Stimulated activated CD8-positive, alpha-beta memory T cell treated with anti-CD3 and anti-CD28 coated beads, Interleukin-15, amount 100 ng/mL, for 4 hours (primary cell): ENCODE measurements around the gene ACSL4.
"Not testable (repeated sequence)": the region's sequence is repeated elsewhere in the genome, so short reads cannot be mapped to it uniquely, and the experiment has no call there.

ENCODE experiments used
- DNase-seq, 2 donors: peaks; one replicate each; pipeline ENCODE4 v3.0.0-alpha.2; 2020; ENCODE audit warnings: low read depth in 2 of 2

Gene ACSL4

DNA sequence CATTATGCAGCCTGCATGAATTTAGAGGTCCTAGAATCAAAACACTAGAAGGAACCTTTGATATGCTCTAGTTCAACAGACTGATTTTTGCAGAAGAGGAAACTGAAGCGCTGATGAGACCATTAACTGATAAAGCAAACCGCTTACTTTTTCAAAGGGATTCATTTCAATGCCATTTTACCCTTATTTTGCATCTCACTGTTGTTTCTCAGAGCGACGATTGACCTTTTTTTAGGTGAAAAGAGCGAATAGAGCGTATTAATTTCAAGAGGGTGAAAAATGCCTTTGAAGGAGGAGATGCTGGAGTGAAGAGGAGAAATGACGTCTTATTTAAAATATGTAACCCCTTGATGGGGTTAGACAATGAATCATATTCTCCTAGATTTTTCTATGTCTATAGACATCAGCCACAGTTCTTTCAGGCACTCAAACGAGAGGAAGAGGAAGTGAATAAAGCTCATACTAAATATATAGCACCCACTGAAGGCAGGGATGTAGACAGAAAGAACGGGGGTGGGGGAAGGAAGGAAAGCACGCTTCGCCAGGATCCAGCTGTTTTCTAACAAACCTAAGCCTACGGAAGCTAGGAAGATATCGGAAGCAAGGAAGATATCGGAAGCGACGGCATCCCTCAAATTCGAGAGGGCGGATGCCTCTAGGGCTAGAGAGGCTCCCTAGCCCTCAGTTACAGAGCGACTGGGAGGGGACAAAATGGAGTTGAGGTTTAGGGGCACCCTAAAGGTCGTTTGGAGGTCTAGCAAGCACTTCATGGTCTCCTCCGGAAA is 848 bp downstream of the ACSL4 start:
- no peak for DNase-seq

GRCh38 chrX:109728173-109728535 is 4.9 kb downstream of the ACSL4 start:
- no peak for DNase-seq

- DNase-seq, result not testable (repeated sequence)
Measured at GRCh38 chrX:109724971-109725370, 8.1 kb downstream of the ACSL4 start.

DNA sequence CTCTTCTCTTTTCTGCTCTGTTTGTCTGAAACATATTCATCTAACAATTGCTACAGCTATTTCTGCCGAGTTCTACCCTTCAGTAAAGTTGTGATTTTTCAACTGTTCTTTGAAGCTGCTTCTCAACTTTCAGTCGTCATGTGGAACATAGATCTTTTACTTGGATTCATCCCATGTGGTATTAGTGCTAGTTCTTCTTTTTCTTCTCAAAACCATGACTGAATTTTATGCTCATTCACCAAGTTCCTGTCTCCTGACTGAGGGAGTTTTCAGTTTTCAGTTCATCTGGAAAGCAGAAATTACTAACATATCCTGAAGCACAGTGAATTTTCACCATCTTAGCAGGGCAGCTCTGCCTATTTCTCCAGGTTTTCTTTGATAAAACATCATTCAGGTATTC is 12.1 kb downstream of the ACSL4 start:
- no peak for DNase-seq

DNA sequence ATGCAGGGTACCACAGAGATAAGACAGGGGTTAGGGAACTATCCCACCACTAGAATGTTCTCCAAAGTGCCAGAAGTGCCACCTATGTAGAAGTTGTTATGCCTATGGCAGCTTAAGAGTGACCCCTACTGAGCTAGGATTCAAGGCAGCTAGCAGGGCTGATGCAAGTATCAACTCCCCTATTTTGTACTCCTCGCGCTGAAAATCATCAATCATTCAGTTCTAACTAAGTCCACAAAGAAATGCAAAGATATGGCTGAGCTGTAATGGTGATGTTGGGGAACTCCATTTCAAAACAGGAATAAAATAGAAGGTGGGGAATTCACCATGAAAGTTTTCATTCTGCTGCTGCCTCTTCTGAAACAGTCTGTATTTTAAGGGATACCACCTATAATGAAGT is 13.8 kb downstream of the ACSL4 start:
- no peak for DNase-seq

DNA sequence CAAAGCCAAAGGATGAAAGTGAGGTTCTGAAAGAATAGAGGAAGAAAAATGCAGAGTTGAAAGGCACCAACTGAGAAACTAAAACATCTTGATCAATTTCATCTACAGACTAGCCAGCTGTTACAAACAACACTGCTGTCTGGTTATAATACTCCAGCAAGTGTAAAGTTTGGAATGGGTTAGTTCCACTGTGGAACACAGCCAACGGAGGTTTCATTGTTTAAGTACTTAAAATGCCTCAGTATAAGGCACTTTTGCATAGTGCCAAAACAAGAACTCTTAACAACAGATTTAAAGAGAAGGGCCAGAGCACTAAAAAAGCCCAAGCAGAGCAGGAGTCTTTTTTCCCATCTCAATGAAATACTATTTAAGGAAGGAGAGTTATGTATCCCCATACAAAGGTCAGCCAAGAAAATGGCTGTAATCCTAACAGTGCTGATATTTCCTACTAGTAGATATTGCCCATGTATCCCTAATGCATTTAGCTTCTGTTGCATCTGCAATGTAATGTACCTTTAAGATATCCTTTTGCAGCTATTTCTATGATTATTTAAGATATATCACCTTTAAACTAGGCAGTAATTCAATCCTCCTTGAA is 16.5 kb downstream of the ACSL4 start:
- DNase-seq, result no peak

- no peak for DNase-seq
Measured at GRCh38 chrX:109714340-109714958, 18.6 kb downstream of the ACSL4 start.

DNA sequence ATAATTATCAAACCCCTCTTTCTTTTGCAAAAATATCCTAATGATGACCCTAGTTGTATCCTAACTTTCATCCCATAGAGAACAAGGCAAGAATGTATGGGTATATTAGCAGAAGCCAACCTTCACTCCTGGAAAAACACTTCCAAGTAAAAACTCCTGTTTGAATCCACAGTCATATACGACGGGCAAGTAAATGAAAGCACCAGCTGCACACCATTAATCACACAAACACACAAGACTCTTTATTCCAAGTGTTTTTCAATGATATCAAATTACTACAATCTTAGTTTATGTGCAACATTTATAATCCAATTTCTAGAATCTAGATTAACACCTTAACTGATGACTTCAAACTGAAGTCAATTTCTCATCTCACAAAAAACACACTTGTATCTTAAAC is 22.9 kb downstream of the ACSL4 start:
- DNase-seq, result no peak

DNA sequence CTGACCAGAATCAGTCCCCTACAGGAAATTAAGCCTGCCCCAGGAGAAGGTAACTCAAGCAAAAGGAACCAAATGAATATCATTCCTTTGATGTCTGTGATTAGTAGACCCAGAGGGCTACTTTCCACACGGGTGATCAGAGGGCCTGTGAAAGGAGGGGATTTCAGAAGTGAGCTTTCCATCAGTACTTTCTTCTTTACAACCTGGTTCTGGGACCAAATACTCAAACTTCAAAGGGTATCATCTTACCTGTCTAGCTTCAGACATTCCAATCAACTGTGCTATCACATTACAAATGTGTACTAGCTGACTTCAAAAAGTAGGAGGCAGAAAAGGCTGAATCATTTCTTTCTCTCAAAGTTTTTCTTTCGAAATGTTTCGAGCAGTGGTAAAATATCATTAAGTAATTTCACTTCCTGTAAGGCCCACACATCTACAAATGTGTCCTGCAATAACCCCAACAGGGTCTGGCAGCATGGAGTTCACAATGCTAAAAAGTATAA is 23.9 kb downstream of the ACSL4 start:
- no peak for DNase-seq

- DNase-seq, result no peak
Measured at GRCh38 chrX:109707720-109708119, 25.3 kb downstream of the ACSL4 start.

DNA sequence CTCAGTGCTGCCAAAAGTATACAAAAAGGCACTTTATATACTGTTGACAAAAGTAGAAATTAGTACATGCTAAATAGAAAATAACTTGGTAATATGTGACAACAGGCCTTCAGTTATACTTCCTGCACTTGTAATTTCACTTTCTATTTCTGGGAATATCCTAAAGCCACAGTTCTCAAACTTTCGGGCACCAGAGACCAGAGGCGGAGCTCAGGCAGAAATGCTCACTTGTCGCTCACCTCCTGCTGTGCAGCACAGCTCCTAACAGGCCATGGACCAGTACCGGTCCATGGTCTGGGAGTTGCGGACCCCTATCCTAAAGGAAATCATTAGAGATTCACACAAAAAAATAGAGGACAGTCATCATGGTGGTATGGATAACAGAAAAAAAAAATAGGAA is 25.7 kb downstream of the ACSL4 start:
- DNase-seq, result no peak

DNA sequence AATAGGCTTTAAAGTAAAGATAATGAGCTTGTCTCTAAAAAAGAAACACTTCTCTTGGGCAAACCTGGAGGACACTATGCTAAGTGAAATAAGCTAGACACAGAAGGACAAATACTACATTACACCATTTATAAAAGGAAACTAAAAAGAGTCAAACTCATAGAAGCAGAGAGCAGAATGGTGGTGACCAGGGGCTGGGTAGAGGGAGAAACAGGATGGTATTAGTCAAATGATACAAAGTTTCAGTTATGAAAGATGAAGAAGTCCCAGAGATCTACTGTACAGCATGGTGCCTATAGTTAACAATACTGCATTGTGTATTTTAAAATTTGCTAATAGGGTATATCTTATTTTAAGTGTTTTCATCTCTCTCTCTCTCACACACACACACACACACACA is 28.5 kb downstream of the ACSL4 start:
- no peak for DNase-seq

- no peak for DNase-seq
Measured at GRCh38 chrX:109697855-109698254, 35.2 kb downstream of the ACSL4 start.

DNA sequence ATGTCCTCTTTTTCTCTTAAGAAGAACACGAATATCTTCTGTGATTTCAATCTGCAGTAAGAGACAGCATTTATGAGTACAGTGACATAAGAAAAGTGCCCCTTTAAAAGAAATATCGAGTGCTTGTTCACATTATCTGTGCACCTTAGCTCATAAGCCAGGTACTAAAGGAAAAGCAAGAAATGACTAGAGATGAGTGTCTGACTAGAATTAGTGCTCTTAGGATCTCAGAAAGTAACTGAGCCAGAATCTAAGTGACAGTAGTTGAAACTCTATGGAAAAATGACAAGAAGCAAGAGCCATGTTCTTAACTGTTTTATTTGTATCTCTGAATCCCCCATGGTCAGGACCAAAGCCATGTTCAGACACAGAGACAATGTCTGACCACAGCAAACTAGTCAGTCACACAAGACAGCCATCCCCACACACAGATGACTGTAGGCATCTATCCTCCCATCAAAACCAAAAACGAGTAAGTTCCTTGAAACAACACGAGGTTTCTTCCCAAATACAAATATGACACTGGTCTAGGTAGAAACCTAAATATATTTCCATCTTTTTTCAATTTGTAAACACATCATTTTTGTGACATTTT is 36.8 kb downstream of the ACSL4 start:
- no peak for DNase-seq

GRCh38 chrX:109695637-109696036 is 37.4 kb downstream of the ACSL4 start:
- DNase-seq, result no peak

DNA sequence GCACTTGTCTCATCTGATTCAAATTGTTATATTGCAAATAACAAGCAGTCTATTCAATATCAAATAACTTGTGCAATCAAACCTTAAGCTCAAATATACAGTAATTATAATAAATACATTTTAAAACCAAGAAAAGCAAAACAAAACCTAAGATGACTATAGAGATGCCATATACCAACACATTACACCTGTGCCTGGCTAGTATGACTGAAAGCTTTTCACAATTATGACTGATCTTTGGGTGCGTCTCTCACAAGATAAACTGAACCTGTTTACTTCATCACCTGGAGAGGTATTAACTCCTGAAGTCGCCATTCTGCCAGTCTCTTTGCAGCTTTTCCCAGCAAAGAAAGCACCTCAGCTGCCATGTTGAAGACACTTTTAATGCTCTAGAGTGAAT is 41.3 kb downstream of the ACSL4 start:
- DNase-seq, result no peak

DNA sequence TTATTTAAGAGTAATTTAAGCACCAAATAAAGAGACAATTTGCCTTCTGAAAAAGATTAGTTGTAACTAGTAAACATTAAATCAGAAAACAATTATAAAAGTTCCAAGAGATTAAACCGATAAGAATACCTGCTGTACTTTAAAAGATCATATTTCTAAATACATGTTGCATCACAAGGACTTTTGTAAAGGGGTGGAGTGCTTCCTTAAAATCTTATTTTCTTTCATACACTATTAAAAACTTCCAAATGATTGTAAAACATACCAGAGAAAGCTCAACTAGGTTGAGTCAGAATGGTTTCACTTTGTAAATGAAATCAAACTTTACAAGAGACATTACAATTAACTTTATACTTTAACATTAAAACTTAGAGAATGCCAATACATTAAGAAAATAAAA is 41.8 kb downstream of the ACSL4 start:
- DNase-seq, result no peak

DNA sequence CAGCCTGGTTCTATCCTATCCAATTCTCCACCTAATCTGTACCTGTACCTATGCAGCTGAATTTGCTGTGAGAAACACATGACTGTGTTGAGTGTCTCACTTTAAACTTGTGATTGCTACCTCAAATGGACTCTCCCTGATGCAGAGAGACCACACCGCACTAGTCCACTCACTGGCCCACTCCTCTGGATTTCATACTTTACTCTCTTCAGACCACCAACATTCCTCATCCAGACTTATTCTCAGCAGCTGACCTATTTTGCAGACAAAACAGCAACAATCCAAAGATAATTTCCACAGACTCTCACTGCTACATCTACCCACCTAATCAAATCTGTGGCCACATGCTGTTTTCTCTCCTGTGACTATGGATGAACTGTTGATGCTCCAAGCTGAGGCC is 45.2 kb downstream of the ACSL4 start:
- no peak for DNase-seq

DNA sequence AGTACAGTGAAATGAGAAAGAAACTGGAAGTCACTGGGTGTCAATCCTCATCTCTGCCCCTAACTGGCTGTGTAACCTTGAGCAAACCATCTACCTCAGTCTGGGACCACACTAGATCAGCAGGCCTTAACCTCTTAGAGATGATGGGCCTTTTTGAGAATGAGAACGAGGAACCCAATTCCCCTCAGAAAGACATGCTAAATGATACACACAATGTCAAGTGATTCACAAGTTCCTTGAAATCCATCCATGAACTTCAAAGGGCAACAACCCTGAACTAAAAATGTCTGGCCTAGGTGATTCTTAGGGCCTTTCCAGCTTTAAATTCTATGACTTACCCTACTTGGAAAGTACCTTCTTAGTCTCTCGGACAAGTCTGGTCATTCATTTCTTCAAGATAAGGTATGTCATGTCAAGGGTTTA is 47.4 kb downstream of the ACSL4 start:
- DNase-seq, result no peak

DNA sequence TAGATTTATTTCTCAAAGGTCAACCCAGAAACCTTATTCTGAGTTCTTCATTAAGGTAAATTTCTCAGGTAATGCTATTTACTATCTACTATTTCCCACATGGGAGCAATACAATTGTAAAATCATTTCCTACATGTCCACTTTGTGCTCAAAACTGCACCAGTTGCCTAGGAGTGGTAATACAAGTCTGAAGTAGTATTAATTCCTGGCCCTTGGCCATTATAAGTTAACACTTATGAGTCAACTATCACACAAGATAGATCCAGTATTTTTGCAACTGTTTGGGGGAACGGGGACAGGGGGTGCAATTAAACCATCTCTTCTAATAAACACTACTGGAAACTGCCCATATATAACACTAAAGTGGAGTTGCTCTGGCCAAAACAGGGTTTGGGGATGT is 48.9 kb downstream of the ACSL4 start:
- no peak for DNase-seq

DNA sequence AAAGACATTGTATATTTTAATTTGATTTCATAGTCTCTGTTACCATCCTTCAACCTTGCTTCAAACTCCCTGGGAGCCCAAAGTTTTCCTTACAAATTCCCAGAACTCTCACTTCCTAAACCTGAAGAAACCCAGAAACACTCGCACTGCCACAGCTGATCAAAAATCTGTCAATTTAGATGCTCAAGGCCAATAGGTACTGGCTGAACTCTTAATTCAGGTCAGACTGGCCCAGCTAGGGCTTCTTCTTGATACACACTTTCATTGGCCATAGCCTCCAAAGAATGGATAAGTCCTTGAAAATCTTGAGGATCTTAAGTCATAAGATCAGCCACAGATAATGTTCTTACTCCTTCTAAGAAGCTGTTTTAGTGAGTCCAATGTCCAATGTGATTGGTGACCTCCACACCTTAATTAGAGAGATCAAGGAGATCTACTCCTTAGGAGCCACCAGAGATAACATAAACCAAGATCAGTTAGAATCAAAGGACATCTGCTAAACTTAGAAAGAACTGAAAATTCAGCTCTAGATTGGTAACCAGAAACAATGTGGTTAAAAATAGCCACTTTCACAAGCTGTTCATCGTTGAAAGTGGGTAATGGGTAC is 51.5 kb downstream of the ACSL4 start:
- no peak for DNase-seq

- DNase-seq, result no peak
Measured at GRCh38 chrX:109679820-109680219, 53.2 kb downstream of the ACSL4 start.
